Forelimb muscle (tissue), 1 donor: ENCODE data around the gene MRPS24. TPM values are rescaled to one million over a fixed set of nuclear protein-coding genes. Genes with fewer than 3 reads are reported as not detected.
"Not testable (repeated sequence)": the region's sequence is repeated elsewhere in the genome, so short reads cannot be mapped to it uniquely, and the experiment has no call there.

ENCODE experiments used
- DNase-seq: peaks from one replicate; pipeline ENCODE4 v3.0.0-alpha.2; 2013; ENCODE audit warnings: low read depth
- polyA plus RNA-seq: library from polyadenylated mRNA; unstranded; fragments of 120-200 nt; gene quantifications from one replicate; pipeline ENCODE4 v1.2.1, GENCODE V29; 2013; ENCODE audit not compliant: insufficient read length

The MRPS24 gene
- polyA plus RNA-seq, 1 donor, result 77.3 TPM

GRCh38 chr7:43838201-43838658 is 31.1 kb downstream of the MRPS24 start:
- DNase-seq, result no peak

DNA sequence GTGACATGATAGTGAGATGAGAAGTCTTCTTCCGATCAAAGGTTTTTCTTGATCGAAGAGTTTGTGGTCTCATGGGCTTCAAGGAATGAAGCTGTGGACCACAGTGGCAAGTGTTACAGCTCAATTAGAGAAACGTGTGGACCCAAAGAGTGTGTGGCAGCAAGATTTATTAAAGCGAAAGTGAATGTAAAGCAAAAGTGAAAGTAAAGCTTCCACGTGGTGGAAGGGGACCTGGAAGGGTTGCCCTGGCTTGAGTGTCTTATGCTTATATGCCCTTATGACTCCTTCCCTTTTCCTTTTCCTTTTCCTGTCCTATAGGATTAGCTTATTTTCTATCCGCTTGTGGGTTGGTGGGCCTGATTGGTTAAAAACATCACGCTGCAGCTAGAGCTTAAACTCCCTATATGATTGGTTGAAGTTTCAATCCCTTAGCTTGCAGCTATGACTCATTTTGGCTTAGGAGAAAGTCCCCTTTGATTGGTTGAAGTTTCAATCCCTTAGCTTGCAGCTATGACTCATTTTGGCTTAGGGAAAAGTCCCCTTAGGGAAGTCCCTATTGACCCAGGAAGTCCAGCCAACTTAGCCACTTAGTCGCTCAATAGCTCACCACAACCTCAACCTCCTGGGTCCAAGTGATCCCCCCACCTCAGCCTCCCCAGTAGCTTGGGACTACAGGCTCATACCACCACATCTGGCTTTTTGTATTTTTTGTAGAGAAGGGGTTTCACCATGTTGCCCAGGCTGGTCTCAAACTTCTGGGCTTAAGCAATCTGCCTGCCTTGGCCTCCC is 34.7 kb downstream of the MRPS24 start:
- no peak for DNase-seq

- DNase-seq, result not testable (repeated sequence)
Observed at GRCh38 chr7:43830917-43831316, 38.4 kb downstream of the MRPS24 start.

GRCh38 chr7:43825391-43825808 is 43.9 kb downstream of the MRPS24 start:
- no peak for DNase-seq

DNA sequence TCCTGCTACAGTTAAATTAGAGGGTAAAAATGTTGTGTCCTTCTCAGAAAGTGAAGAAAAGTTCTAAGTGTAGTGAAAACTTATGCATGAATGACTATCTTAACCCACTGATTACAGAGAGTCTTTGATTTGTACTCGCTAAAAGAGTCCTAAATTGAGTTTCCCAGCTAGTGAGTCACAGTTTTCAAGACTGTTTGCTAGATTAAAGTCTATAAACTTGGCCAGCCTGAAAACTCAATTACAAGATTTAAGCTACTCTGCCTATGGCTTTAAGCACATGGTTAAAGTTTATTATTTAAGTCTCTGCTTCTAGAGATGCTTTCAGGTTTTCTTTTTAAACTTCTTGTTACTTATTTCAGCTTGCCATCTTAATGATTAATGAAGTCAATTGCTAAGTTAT is 44.4 kb downstream of the MRPS24 start:
- no peak for DNase-seq

DNA sequence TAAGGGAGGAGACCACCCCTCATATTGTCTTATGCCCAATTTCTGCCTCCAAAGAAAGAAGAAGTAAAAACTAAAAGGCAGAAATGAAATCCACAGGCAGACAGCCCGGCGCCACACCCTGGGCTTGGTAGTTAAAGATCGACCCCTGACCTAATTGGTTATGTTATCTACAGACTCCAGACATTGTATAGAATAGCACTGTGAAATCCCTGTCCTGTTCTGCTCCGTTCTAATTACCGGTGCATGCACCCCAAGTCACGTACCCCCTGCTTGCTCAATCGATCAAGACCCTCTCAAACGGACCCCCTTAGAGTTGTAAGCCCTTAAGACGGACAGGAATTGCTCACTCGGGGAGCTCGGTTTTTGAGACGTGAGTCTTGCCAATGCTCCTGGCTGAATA is 44.8 kb downstream of the MRPS24 start:
- not testable (repeated sequence) for DNase-seq

DNA sequence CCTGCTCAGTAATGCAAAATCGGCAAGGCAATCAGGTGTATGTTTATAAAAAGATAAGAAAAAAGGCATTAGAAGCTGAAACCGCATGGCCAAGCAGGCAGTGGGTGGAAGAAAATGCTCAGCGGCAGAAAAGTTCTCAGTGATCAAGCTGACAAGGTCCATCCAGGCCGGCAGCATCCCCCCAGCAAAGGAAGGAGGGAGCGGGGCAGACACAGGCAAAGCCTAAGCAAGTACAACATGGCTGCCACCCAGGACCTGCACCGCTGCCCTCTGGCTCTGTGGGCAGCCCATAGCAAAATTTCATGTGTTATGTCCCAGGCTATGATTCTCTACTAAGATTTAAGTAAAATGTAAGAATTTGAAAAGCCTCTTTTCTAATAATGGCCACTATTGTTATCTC is 45.4 kb downstream of the MRPS24 start:
- DNase-seq, result no peak

DNA sequence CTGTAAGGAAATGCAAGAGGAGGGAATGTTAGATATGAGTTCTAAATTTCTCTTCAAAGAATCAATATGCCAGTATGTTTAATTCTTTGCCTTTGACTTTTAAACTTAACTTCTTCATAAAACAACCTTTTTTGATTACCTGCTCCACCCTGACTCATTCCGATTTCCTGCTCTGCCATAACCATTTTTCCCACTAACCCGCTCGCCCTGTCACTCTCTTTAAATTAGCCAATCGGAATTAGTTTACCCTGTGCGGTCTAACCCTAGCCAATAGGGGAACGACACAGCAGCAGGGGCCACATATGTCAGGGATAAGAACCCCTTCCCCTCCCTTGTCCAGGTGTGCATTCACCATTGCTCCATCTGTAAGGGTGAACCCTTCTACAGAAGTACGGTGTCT is 45.9 kb downstream of the MRPS24 start:
- not testable (repeated sequence) for DNase-seq

Other genes with a start within 250 kb of the MRPS24 start
- 42.2 TPM for gene COA1, start 140.0 kb downstream of the MRPS24 start, polyA plus RNA-seq
- 32.6 TPM for gene BLVRA, start 110.8 kb downstream of the MRPS24 start, polyA plus RNA-seq
- gene URGCP, start 37.1 kb upstream of the MRPS24 start, polyA plus RNA-seq, result 17.1 TPM
- 19.1 TPM for gene UBE2D4, start 56.9 kb upstream of the MRPS24 start, polyA plus RNA-seq
- gene SPDYE1, start 128.4 kb upstream of the MRPS24 start, polyA plus RNA-seq, result 1.6 TPM
- gene DBNL, start 175.2 kb upstream of the MRPS24 start, polyA plus RNA-seq, result 37.0 TPM
- gene PGAM2, start 196.1 kb upstream of the MRPS24 start, polyA plus RNA-seq, result 366 TPM
- gene POLM, start 213.0 kb upstream of the MRPS24 start, polyA plus RNA-seq, result 17.0 TPM
- gene AEBP1, start 234.8 kb upstream of the MRPS24 start, polyA plus RNA-seq, result 65.4 TPM